GM18498 (cell line): ENCODE data around the gene KRT79.
A peak's percentile ranks its signal among the peaks of the same experiment; 100 is the strongest.
"Not testable (repeated sequence)": the region's sequence is repeated elsewhere in the genome, so short reads cannot be mapped to it uniquely, and the experiment has no call there.

Experiments
- ATAC-seq: cut with Tn5 transposase; IDR thresholded peaks from one replicate; pipeline ENCODE4 v1.9.1; 2021; ENCODE audit warnings: mild to moderate bottlenecking, moderate library complexity; ENCODE audit not compliant: unreplicated experiment

Gene KRT79

GRCh38 chr12:52833922-52834726, at the start of gene KRT79:
Gene KRT79 (minus strand): TSS chr12:52834311. CDS start chr12:52834260, 51 bp downstream.
- ATAC-seq, result no peak

- not testable (repeated sequence) for ATAC-seq
These were observed 46.4 kb upstream of the KRT79 start for GRCh38 chr12:52880499-52880898.

GRCh38 chr12:52879394-52880351, 45.6 kb upstream of the KRT79 start:
- ATAC-seq, result peak; percentile 67

- ATAC-seq, result no peak
These were observed 44.6 kb upstream of the KRT79 start for GRCh38 chr12:52878507-52879393.

- ATAC-seq, result no peak
These were observed 43.1 kb upstream of the KRT79 start for GRCh38 chr12:52877242-52877641.

GRCh38 chr12:52876372-52876771, 42.3 kb upstream of the KRT79 start:
- no peak for ATAC-seq

- ATAC-seq, result no peak
These were observed 40.7 kb upstream of the KRT79 start for GRCh38 chr12:52874573-52875435.

- no peak for ATAC-seq
These were observed 39.9 kb upstream of the KRT79 start for GRCh38 chr12:52873832-52874572.

GRCh38 chr12:52873513-52873831, 39.4 kb upstream of the KRT79 start:
- no peak for ATAC-seq

GRCh38 chr12:52872644-52873389, 38.7 kb upstream of the KRT79 start:
- no peak for ATAC-seq

- ATAC-seq, result no peak
These were observed 37.4 kb upstream of the KRT79 start for GRCh38 chr12:52871291-52872039.

- ATAC-seq, result peak; percentile 70
These were observed 36.5 kb upstream of the KRT79 start for GRCh38 chr12:52870361-52871290.

GRCh38 chr12:52867642-52868041, 33.5 kb upstream of the KRT79 start:
- ATAC-seq, result no peak

GRCh38 chr12:52867152-52867551, 33.0 kb upstream of the KRT79 start:
- no peak for ATAC-seq

GRCh38 chr12:52865090-52865944, 31.2 kb upstream of the KRT79 start:
- ATAC-seq, result no peak

- ATAC-seq, result no peak
These were observed 27.9 kb upstream of the KRT79 start for GRCh38 chr12:52862023-52862422.
